Caco-2 (cell line): ENCODE data around the gene ZNF277. TPM values are rescaled to one million over a fixed set of nuclear protein-coding genes. Genes with fewer than 3 reads are reported as not detected.

Experiments used
- BruUV-seq: library from RNA; stranded (reverse); fragments of 400-500 nt; replicated peaks from 2 replicates; lab custom pipeline; 2021; lab: Mats Ljungman, UMichigan
- CTCF ChIA-PET: fragments of 300-600 bp; sonication (Branson Sonifier 250); formaldehyde crosslinking; loops from one replicate; lab custom pipeline; 2022; ENCODE audit warnings: antibody characterized with exemption; lab: Charles Lee
- POLR2A ChIA-PET: fragments of 300-600 bp; sonication (Branson Sonifier 250); formaldehyde crosslinking; loops from one replicate; lab custom pipeline; 2022; ENCODE audit warnings: antibody characterized with exemption; lab: Charles Lee
- DNase-seq, 2 experiments: peaks; one replicate each; pipeline versions ENCODE4 v3.0.0 to v3.0.0-alpha.2; 2020 to 2022
- H3K27me3 ChIP-seq: replicated peaks from 2 replicates; pipeline ENCODE4 v1.6.0; 2011; ENCODE audit warnings: low read length; ENCODE audit not compliant: control insufficient read depth, insufficient read depth
- H3K36me3 ChIP-seq: 2 replicates; pipeline ENCODE4 v1.5.1; 2011; ENCODE audit warnings: low read length; ENCODE audit not compliant: control insufficient read depth, insufficient read depth
- H3K4me1 ChIP-seq: fragments of 250-450 bp; sonication (Bioruptor Pico); 2 replicates; pipeline ENCODE4 v1.5.1; 2020; ENCODE audit warnings: mild to moderate bottlenecking
- H3K4me3 ChIP-seq: 2 replicates; pipeline ENCODE4 v1.5.1; 2011; ENCODE audit warnings: low read depth, mild to moderate bottlenecking, control low read depth, low read length
- H3K9me3 ChIP-seq: fragments of 250-450 bp; sonication (Bioruptor Pico); 2 replicates; pipeline ENCODE4 v1.5.1; 2020; ENCODE audit warnings: mild to moderate bottlenecking, moderate library complexity
- H3K27ac Mint-ChIP-seq: one replicate; pipeline ENCODE4 v1.8.0; 2022; ENCODE audit warnings: mixed read lengths; ENCODE audit not compliant: unreplicated experiment
- H3K27me3 Mint-ChIP-seq: one replicate; pipeline ENCODE4 v1.8.0; 2022; ENCODE audit warnings: mixed read lengths; ENCODE audit not compliant: insufficient read depth, unreplicated experiment
- H3K36me3 Mint-ChIP-seq: one replicate; pipeline ENCODE4 v1.8.0; 2022; ENCODE audit warnings: mild to moderate bottlenecking, mixed read lengths; ENCODE audit not compliant: insufficient read depth, unreplicated experiment
- H3K4me1 Mint-ChIP-seq: one replicate; pipeline ENCODE4 v1.8.0; 2022; ENCODE audit warnings: low read depth, mixed read lengths; ENCODE audit not compliant: unreplicated experiment
- H3K4me3 Mint-ChIP-seq: one replicate; pipeline ENCODE4 v1.8.0; 2022; ENCODE audit warnings: mild to moderate bottlenecking, moderate library complexity, mixed read lengths; ENCODE audit not compliant: unreplicated experiment
- H3K9me3 Mint-ChIP-seq: one replicate; pipeline ENCODE4 v1.8.0; 2022; ENCODE audit warnings: mixed read lengths; ENCODE audit not compliant: unreplicated experiment
- intact Hi-C: fragments of 100-400 bp; cut with micrococcal nuclease; formaldehyde crosslinking; loops from one replicate; pipeline ENCODE4 v1.10.0; 2022; ENCODE audit not compliant: unreplicated experiment
- total RNA-seq: library from RNA; stranded (reverse); gene quantifications from 2 replicates; pipeline ENCODE4 v1.2.3, GENCODE V29; 2022
- TF ChIP-seq, protein P1 (sequence below), 2 experiments: fragments of 200-600 bp in 1 of 2; IDR thresholded peaks; 1 replicate in 1 of 2; 2 replicates in 1 of 2; pipeline versions ENCODE4 v1.5.1 to v1.8.0; 2011 to 2022; ENCODE audit warnings: antibody characterized with exemption in 1 of 2, control low read depth in 1 of 2, inconsistent platforms in 1 of 2, low read depth in 1 of 2, low read length in 1 of 2, mild to moderate bottlenecking in 1 of 2, moderate library complexity in 1 of 2; ENCODE audit not compliant: insufficient read depth in 1 of 2, severe bottlenecking in 1 of 2, unreplicated experiment in 1 of 2

Gene ZNF277
- total RNA-seq, 1 experiment from 2014 or later, result 22.8 TPM

- ChIA-PET CTCF (no interaction called here), POLR2A (no interaction called here)
- Histone ChIP-seq H3K4me1 (no peaks in the 10 kb centered on the region), H3K36me3 (no peaks in the 10 kb centered on the region), H3K4me3 (no peak overlapping the region), H3K27me3 (no peaks in the 10 kb centered on the region; the same call in 1 of the 2 replicates), H3K9me3 (no peaks in the 10 kb centered on the region)
- H3K4me3 Mint-ChIP-seq, result no peak overlapping the region
- TF ChIP-seq, protein P1, sequence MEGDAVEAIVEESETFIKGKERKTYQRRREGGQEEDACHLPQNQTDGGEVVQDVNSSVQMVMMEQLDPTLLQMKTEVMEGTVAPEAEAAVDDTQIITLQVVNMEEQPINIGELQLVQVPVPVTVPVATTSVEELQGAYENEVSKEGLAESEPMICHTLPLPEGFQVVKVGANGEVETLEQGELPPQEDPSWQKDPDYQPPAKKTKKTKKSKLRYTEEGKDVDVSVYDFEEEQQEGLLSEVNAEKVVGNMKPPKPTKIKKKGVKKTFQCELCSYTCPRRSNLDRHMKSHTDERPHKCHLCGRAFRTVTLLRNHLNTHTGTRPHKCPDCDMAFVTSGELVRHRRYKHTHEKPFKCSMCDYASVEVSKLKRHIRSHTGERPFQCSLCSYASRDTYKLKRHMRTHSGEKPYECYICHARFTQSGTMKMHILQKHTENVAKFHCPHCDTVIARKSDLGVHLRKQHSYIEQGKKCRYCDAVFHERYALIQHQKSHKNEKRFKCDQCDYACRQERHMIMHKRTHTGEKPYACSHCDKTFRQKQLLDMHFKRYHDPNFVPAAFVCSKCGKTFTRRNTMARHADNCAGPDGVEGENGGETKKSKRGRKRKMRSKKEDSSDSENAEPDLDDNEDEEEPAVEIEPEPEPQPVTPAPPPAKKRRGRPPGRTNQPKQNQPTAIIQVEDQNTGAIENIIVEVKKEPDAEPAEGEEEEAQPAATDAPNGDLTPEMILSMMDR (IDR thresholded peaks at IDR 0.05; ENCODE audit: insufficient read depth in 1 of 2, low read depth in 1 of 2, low read length in 1 of 2, severe bottlenecking in 1 of 2, unreplicated experiment in 1 of 2), result no peak
- intact Hi-C loops, result no loop called here
- no peaks in the 10 kb centered on the region for H3K4me1 Mint-ChIP-seq
- H3K36me3 Mint-ChIP-seq, result no peaks in the 10 kb centered on the region
- DNase-seq, result no peak
- no peak overlapping the region for H3K27ac Mint-ChIP-seq
- no TSS peak for BruUV-seq
- H3K27me3 Mint-ChIP-seq, result peaks cover 6% of the 10 kb centered on the region
- H3K9me3 Mint-ChIP-seq, result no peaks in the 10 kb centered on the region
Measured at GRCh38 chr7:112188257-112188656, 18.2 kb upstream of the ZNF277 start.

GRCh38 chr7:112189691-112190090 lies 16.8 kb upstream of the ZNF277 start:
- no peaks in the 10 kb centered on the region for H3K4me1 Mint-ChIP-seq
- H3K27me3 ChIP-seq, result no peaks in the 10 kb centered on the region
- TF ChIP-seq, protein P1 (IDR thresholded peaks at IDR 0.05; ENCODE audit: insufficient read depth in 1 of 2, low read depth in 1 of 2, low read length in 1 of 2, severe bottlenecking in 1 of 2, unreplicated experiment in 1 of 2), result no peak
- no TSS peak for BruUV-seq
- H3K9me3 ChIP-seq, result no peaks in the 10 kb centered on the region
- H3K36me3 ChIP-seq, result no peaks in the 10 kb centered on the region
- POLR2A ChIA-PET, result no interaction called here
- peaks cover 4% of the 10 kb centered on the region; the same call in 1 of the 2 replicates for H3K4me1 ChIP-seq
- no peak for DNase-seq
- H3K27ac Mint-ChIP-seq, result no peak overlapping the region
- CTCF ChIA-PET, result no interaction called here
- no peak overlapping the region for H3K4me3 ChIP-seq
- H3K27me3 Mint-ChIP-seq, result peaks cover 6% of the 10 kb centered on the region
- intact Hi-C loops, result no loop called here
- H3K4me3 Mint-ChIP-seq, result no peak overlapping the region
- H3K36me3 Mint-ChIP-seq, result no peaks in the 10 kb centered on the region
- no peaks in the 10 kb centered on the region for H3K9me3 Mint-ChIP-seq

GRCh38 chr7:112190120-112190519 lies 16.4 kb upstream of the ZNF277 start:
- peaks cover 4% of the 10 kb centered on the region; the same call in 1 of the 2 replicates for H3K4me1 ChIP-seq
- no peaks in the 10 kb centered on the region for H3K9me3 ChIP-seq
- Mint-ChIP-seq H3K36me3 (no peaks in the 10 kb centered on the region), H3K27me3 (peaks cover 6% of the 10 kb centered on the region), H3K9me3 (no peaks in the 10 kb centered on the region), H3K4me3 (no peak overlapping the region), H3K4me1 (no peaks in the 10 kb centered on the region), H3K27ac (no peak overlapping the region)
- BruUV-seq, result no TSS peak
- intact Hi-C loops, result no loop called here
- DNase-seq, result no peak
- ChIA-PET POLR2A (no interaction called here), CTCF (no interaction called here)
- H3K36me3 ChIP-seq, result no peaks in the 10 kb centered on the region
- TF ChIP-seq, protein P1 (IDR thresholded peaks at IDR 0.05; ENCODE audit: insufficient read depth in 1 of 2, low read depth in 1 of 2, low read length in 1 of 2, severe bottlenecking in 1 of 2, unreplicated experiment in 1 of 2), result no peak
- H3K4me3 ChIP-seq, result no peak overlapping the region
- no peaks in the 10 kb centered on the region for H3K27me3 ChIP-seq
